Stomach (tissue), 9 donors: ENCODE data around the gene GPBP1. TPM values are rescaled to one million over a fixed set of nuclear protein-coding genes. Genes with fewer than 3 reads are reported as not detected.
"Not testable (repeated sequence)": the region's sequence is repeated elsewhere in the genome, so short reads cannot be mapped to it uniquely, and the experiment has no call there.

Experiments used
- DNase-seq, 2 donors: peaks; one replicate each; pipeline versions ENCODE4 v3.0.0 to v3.0.0-alpha.2; 2013 to 2019
- H3K27ac ChIP-seq, 5 donors: fragments of 200-600 bp in 4 of 5; sonication (generic) in 4 of 5; one replicate each; pipeline ENCODE4 v1.5.1; 2013 to 2019; ENCODE audit warnings: mild to moderate bottlenecking in 1 of 5, moderate library complexity in 1 of 5
- H3K27me3 ChIP-seq, 3 donors: fragments of 200-600 bp; sonication (generic); one replicate each; pipeline ENCODE4 v1.5.1; 2017 to 2019; ENCODE audit warnings: mixed run types in 1 of 3
- H3K36me3 ChIP-seq, 4 donors: fragments of 200-600 bp; sonication (generic); 1 replicate in 3 of 4; 2 replicates in 1 of 4; pipeline ENCODE4 v1.5.1; 2016 to 2019
- H3K4me1 ChIP-seq, 4 donors: fragments of 200-600 bp; sonication (generic); one replicate each; pipeline ENCODE4 v1.5.1; 2016 to 2019
- H3K4me3 ChIP-seq, 4 donors: fragments of 200-600 bp; sonication (generic) in 3 of 4; one replicate each; pipeline ENCODE4 v1.5.1; 2016 to 2019; ENCODE audit warnings: mild to moderate bottlenecking in 1 of 4
- H3K9me3 ChIP-seq, 4 donors: fragments of 200-600 bp; sonication (generic); one replicate each; pipeline ENCODE4 v1.5.1; 2016 to 2019
- EP300 ChIP-seq: sonication (generic); formaldehyde crosslinking; IDR thresholded peaks from one replicate; pipeline ENCODE4 v1.6.1; 2017; ENCODE audit warnings: antibody characterized with exemption
- POLR2A ChIP-seq, 4 donors: fragments of 450-650 bp; IDR thresholded peaks; one replicate each; pipeline ENCODE4 v1.6.1; 2016; ENCODE audit warnings: antibody characterized with exemption in 4 of 4, control low read depth in 2 of 4, mild to moderate bottlenecking in 1 of 4, moderate library complexity in 1 of 4
- POLR2AphosphoS5 ChIP-seq, 3 donors: sonication (generic); formaldehyde crosslinking; IDR thresholded peaks; one replicate each; pipeline ENCODE4 v1.6.1; 2016; ENCODE audit warnings: antibody characterized with exemption in 3 of 3
- WGBS, 5 donors: extraction: QIAGEN DNeasy Blood & Tissue Kit in 3 of 5; methylation state at CpG; one replicate each; pipeline versions ENCODE4 v1.1.5 to v1.1.7; 2013 to 2018; 5-methylcytosine and 5-hydroxymethylcytosine counted together
- intact Hi-C: fragments of 100-400 bp; cut with DNase I; formaldehyde crosslinking; loops from one replicate; pipeline ENCODE4 v1.15.1; 2023; ENCODE audit warnings: low total_unique reads
- polyA plus RNA-seq, 3 donors: library from polyadenylated mRNA; stranded (reverse); fragments of 200-250 nt; gene quantifications; one replicate each; pipeline ENCODE4 v1.2.3, GENCODE V29; 2013
- total RNA-seq, 5 donors: library from RNA; depleted of rRNA; stranded (reverse); fragments of >200 nt; gene quantifications; one replicate each; pipeline versions ENCODE4 v1.1.0 to v1.2.3, GENCODE V29; 2014 to 2016
- TF ChIP-seq, protein P1 (sequence below), 7 experiments: fragments of 450-650 bp in 4 of 7; fragments of 200-600 bp in 3 of 7; sonication (generic) in 3 of 7; IDR thresholded peaks; one replicate each; pipeline ENCODE4 v1.5.1; 2016 to 2019; ENCODE audit warnings: antibody characterized with exemption in 7 of 7, control low read depth in 2 of 7, mild to moderate bottlenecking in 1 of 7
- donor health status: healthy with polysubstance abuse.
- donor health status: Bipolar disorder and iron deficiency.
- donor health status: healthy.

The GPBP1 gene
- total and polyA plus RNA-seq, 8 donors: 29.8 to 155 (median 54.6) TPM

DNA sequence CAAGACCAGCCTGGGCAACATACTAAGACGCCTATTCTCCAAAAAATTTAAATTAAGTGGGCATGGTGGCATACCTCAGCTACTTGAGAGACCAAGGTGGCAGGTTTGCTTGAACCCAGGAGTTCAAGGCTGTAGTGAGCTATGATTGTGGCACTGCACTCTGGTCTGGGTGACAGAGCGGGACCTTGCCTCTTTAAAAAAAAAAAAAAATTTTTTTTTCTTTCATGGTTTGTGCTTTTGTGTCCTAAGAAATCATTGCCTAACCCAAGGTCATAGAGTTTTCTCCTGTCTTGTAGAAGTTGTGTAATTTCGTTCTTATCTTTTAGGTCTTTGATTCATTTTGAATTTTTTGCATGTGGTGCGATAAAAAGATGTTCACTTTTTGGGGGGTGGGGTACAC, 12.3 kb downstream of the GPBP1 start:
- peaks cover 25 to 100% (median 76%) of the 10 kb centered on the region in 4 donors for H3K4me1 ChIP-seq
- 65 to 74% (median 71%) methylated on average over 4 of the region's 4 CpGs for WGBS, 5 donors
- intact Hi-C loops: no loop called here

DNA sequence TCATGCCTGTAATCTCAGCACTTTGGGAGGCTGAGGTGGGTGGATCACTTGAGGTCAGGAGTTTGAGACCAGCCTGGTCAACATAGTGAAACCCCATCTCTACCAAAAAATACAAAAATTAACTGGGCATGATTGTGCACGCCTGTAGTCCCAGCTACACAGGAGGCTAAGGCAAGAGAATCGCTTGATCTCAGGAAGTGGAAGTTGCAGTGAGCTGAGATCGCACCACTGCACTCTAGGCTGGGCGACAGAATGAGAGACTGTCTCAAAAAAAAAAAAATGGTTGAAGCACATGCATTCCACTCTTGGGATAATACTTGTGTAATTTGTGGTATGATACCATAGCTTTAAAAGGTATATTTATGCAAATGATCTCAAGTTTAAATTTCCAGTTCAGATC, 14.1 kb downstream of the GPBP1 start:
- not testable (repeated sequence) for H3K4me3 ChIP-seq, H3K27ac ChIP-seq

More for the DNA sequence above, 12.3 kb downstream of the GPBP1 start:
- no peak overlapping the region for H3K27ac ChIP-seq
- no peaks in the 10 kb centered on the region for H3K9me3 ChIP-seq
- TF ChIP-seq POLR2AphosphoS5 (IDR thresholded peaks at IDR 0.05) (no peak), POLR2A (IDR thresholded peaks at IDR 0.05) (no peak), EP300 (no peak)
- TF ChIP-seq, protein P1, sequence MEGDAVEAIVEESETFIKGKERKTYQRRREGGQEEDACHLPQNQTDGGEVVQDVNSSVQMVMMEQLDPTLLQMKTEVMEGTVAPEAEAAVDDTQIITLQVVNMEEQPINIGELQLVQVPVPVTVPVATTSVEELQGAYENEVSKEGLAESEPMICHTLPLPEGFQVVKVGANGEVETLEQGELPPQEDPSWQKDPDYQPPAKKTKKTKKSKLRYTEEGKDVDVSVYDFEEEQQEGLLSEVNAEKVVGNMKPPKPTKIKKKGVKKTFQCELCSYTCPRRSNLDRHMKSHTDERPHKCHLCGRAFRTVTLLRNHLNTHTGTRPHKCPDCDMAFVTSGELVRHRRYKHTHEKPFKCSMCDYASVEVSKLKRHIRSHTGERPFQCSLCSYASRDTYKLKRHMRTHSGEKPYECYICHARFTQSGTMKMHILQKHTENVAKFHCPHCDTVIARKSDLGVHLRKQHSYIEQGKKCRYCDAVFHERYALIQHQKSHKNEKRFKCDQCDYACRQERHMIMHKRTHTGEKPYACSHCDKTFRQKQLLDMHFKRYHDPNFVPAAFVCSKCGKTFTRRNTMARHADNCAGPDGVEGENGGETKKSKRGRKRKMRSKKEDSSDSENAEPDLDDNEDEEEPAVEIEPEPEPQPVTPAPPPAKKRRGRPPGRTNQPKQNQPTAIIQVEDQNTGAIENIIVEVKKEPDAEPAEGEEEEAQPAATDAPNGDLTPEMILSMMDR (IDR thresholded peaks at IDR 0.05): no peak
- no peak overlapping the region for H3K4me3 ChIP-seq
- H3K36me3 ChIP-seq: peaks cover 7 to 14% (median 9%) of the 10 kb centered on the region in 4 donors
- DNase-seq: no peak
- no peaks in the 10 kb centered on the region for H3K27me3 ChIP-seq

DNA sequence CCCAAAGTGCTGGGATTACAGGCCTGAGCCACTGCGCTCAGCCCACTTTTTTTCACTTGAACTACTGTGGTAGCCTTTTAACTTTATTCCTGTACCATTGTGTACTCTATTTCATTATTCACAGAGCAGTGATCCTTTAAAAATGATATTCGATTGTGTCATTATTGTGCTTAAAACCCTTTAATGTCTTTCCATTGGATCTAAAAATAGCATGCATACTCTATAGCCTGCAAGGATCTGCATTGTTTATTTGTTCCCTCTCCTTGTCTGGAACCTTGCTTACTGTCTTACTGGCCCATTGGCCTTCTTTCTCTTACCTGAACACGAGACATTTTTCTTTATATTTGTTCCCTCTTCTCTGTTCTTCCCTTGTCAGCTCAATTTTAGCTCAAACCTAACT, 15.7 kb downstream of the GPBP1 start:
- Histone ChIP-seq H3K9me3 (no peaks in the 10 kb centered on the region), H3K27me3 (no peaks in the 10 kb centered on the region), H3K4me3 (no peak overlapping the region), H3K36me3 (peaks cover 6 to 28% (median 14%) of the 10 kb centered on the region in 4 donors), H3K27ac (no peak overlapping the region), H3K4me1 (peaks cover 19 to 87% (median 58%) of the 10 kb centered on the region in 4 donors)
- 56 to 74% (median 65%) methylated on average over 3 of the region's 3 CpGs for WGBS, 5 donors
- intact Hi-C loops: no loop called here
- no peak for DNase-seq
- TF ChIP-seq POLR2AphosphoS5 (IDR thresholded peaks at IDR 0.05): no peak
- no peak for TF ChIP-seq EP300

More for the DNA sequence above, 14.1 kb downstream of the GPBP1 start:
- Histone ChIP-seq H3K4me1 (peaks cover 19 to 95% (median 66%) of the 10 kb centered on the region in 4 donors), H3K36me3 (peaks cover 9 to 23% (median 18%) of the 10 kb centered on the region in 4 donors)
- H3K27me3 ChIP-seq, intact Hi-C loops, DNase-seq, H3K9me3 ChIP-seq: not testable (repeated sequence)
- WGBS, 5 donors: 73 to 87% (median 81%) methylated on average over 4 of the region's 4 CpGs

DNA sequence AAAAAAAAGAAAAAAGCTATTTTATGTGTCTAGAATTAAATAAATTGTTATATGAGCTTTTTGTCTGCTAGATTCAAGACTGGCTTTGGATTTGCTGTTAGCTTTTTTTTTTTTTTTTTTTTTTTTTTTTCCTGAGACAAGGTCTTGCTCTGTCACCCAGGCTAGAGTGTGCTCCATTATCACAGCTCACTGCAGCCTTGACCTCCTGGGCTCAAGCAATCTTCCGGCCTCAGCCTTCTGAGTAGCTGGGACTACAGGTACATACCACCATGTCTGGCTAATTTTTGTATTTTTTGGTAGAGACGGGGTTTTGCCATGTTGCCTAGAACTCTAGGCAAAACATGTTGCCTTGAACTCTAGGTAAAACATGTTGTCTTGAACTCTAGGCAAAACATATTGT, 16.7 kb downstream of the GPBP1 start:
- peaks cover 6 to 29% (median 15%) of the 10 kb centered on the region in 4 donors for H3K36me3 ChIP-seq
- H3K9me3 ChIP-seq: no peaks in the 10 kb centered on the region
- TF ChIP-seq POLR2A (IDR thresholded peaks at IDR 0.05) (no peak), POLR2AphosphoS5 (IDR thresholded peaks at IDR 0.05) (no peak), EP300 (no peak)
- TF ChIP-seq, protein P1 (IDR thresholded peaks at IDR 0.05): no peak
- no peak for DNase-seq
- no peak overlapping the region for H3K4me3 ChIP-seq
- H3K27ac ChIP-seq: no peak overlapping the region
- 87 to 91% (median 88%) methylated on average over 2 of the region's 2 CpGs for WGBS, 5 donors
- H3K4me1 ChIP-seq: peaks cover 14 to 76% (median 52%) of the 10 kb centered on the region in 4 donors
- intact Hi-C loops: no loop called here
- no peaks in the 10 kb centered on the region for H3K27me3 ChIP-seq

DNA sequence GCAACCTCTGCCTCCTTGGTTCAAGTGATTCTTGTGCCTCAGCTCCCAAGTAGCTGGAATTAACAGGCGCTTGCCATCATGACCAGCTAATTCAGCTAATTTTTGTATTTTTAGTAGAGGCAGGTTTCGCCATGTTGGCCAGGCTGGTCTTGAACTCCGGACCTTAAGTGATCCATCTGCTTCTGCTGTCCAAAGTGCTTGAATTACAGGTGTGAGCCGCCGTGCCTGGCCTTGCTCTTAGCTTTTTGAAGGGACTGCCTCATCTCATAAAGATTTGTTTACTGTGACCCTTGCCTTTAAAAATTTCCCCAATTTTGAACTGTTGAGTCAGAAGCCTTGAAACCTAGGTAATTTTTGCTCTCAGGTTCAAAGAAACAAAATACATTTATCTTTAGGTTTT, 17.3 kb downstream of the GPBP1 start:
- Histone ChIP-seq H3K27ac (no peak overlapping the region), H3K4me3 (no peak overlapping the region), H3K9me3 (no peaks in the 10 kb centered on the region), H3K36me3 (peaks cover 6 to 29% (median 17%) of the 10 kb centered on the region in 4 donors), H3K27me3 (no peaks in the 10 kb centered on the region), H3K4me1 (peaks cover 12 to 71% (median 47%) of the 10 kb centered on the region in 4 donors)
- intact Hi-C loops: no loop called here
- DNase-seq: no peak
- TF ChIP-seq POLR2A (IDR thresholded peaks at IDR 0.05): no peak
- TF ChIP-seq POLR2AphosphoS5 (IDR thresholded peaks at IDR 0.05): no peak
- TF ChIP-seq EP300: no peak
- TF ChIP-seq, protein P1 (IDR thresholded peaks at IDR 0.05): no peak
- WGBS, 5 donors: 86 to 96% (median 92%) methylated on average over 5 of the region's 5 CpGs
